ENCODE data around the gene PCBP3. TPM values are rescaled to one million over a fixed set of nuclear protein-coding genes. Genes with fewer than 3 reads are reported as not detected.

PCBP3 gene
- total RNA-seq, 1 donor from 2014 or later, result 4.6 TPM

DNA sequence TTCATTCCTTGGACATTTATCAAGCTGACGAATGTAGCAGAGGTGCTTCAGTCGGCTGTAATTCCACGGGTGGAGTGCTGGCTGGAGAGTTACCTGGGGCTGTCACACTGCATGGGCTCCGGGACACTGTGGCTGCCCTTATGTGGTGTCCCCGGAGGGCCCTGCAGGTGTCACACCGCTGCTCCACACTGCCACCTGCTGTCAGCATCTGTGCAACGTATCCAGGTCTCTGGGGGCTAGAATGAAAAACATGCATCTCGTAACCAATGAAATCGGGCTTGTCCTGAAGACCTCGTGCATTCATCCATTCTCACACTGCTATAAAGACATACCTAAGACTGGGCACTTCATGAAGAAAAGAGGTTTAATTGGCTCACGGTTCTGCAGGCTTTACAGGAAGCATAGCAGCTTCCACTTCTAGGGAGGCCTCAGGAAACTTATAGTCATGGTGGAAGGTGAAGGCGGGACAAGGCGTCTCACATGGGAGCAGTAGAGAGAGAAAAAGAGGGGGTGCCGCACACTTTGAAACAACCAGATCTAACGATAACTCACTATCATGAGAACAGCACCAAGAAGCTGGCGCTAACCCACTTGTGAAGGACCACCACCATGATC, 46.7 kb upstream of the PCBP3 start:
- TF ChIP-seq, protein P1, sequence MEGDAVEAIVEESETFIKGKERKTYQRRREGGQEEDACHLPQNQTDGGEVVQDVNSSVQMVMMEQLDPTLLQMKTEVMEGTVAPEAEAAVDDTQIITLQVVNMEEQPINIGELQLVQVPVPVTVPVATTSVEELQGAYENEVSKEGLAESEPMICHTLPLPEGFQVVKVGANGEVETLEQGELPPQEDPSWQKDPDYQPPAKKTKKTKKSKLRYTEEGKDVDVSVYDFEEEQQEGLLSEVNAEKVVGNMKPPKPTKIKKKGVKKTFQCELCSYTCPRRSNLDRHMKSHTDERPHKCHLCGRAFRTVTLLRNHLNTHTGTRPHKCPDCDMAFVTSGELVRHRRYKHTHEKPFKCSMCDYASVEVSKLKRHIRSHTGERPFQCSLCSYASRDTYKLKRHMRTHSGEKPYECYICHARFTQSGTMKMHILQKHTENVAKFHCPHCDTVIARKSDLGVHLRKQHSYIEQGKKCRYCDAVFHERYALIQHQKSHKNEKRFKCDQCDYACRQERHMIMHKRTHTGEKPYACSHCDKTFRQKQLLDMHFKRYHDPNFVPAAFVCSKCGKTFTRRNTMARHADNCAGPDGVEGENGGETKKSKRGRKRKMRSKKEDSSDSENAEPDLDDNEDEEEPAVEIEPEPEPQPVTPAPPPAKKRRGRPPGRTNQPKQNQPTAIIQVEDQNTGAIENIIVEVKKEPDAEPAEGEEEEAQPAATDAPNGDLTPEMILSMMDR (IDR thresholded peaks at IDR 0.05), result peak; percentile 85
- TF ChIP-seq EZH2phosphoT487 (IDR thresholded peaks at IDR 0.05) (no peak), EZH2 (IDR thresholded peaks at IDR 0.05) (no peak)
- H3K27me3 ChIP-seq, result peaks cover 2% of the 10 kb centered on the region
- H3K4me1 ChIP-seq, result no peaks in the 10 kb centered on the region
- Mint-ChIP-seq H3K36me3 (no peaks in the 10 kb centered on the region), H3K27me3 (ENCODE audit: insufficient read depth, low read depth) (peaks cover 11% of the 10 kb centered on the region), H3K9me3 (no peaks in the 10 kb centered on the region), H3K4me1 (no peaks in the 10 kb centered on the region), H3K4me3 (no peak overlapping the region), H3K27ac (no peak overlapping the region)
- H3K9me3 ChIP-seq (ENCODE audit: low read depth), result no peaks in the 10 kb centered on the region
- no peaks in the 10 kb centered on the region for H3K36me3 ChIP-seq
- peak; percentile 83 for DNase-seq (ENCODE audit: low spot score)
- H3K9ac ChIP-seq, result no peak overlapping the region
- no peak overlapping the region for H3K27ac ChIP-seq
- peaks cover 8% of the 10 kb centered on the region for H3F3A ChIP-seq (ENCODE audit: low read depth)
- no peaks in the 10 kb centered on the region for H3K79me2 ChIP-seq (ENCODE audit: low read depth)
- no peaks in the 10 kb centered on the region for H4K20me1 ChIP-seq (ENCODE audit: low read depth)
- no peak overlapping the region for H3K4me2 ChIP-seq
- H3K4me3 ChIP-seq, result no peak overlapping the region
- peak overlapping the region; percentile 40 for H2AFZ ChIP-seq (replicated peaks)

DNA sequence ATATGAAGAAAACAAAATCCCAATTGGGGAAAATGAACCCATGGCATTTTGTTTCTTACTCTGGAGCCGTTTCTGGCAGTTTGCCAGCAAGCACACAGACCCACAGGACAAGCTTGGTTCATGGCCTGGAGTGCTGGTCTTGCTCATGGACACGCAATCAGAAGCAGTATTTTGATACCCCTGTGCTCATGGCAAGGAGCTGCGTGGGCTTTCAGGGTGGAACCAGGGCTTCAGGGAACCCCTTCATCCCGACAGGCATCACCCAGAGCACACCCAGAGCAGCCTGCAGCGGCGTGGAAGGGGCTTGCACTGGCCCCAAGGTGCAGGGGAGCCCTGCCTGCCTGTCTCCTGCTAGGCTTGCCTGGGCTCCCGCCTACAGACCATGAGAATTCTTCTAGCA, 45.4 kb upstream of the PCBP3 start:
- H3K4me3 ChIP-seq, result no peak overlapping the region
- H3K36me3 Mint-ChIP-seq, result no peaks in the 10 kb centered on the region
- H3K4me3 Mint-ChIP-seq, result no peak overlapping the region
- no peak for DNase-seq (ENCODE audit: low spot score)
- H3K27me3 Mint-ChIP-seq (ENCODE audit: insufficient read depth, low read depth), result peaks cover 14% of the 10 kb centered on the region
- H4K20me1 ChIP-seq (ENCODE audit: low read depth), result no peaks in the 10 kb centered on the region
- no peaks in the 10 kb centered on the region for H3K9me3 ChIP-seq (ENCODE audit: low read depth)
- H3K4me2 ChIP-seq, result no peak overlapping the region
- peaks cover 4% of the 10 kb centered on the region for H3K9me3 Mint-ChIP-seq
- H3K36me3 ChIP-seq, result no peaks in the 10 kb centered on the region
- no peak overlapping the region for H3K27ac Mint-ChIP-seq
- H3K4me1 Mint-ChIP-seq, result no peaks in the 10 kb centered on the region
- no peak overlapping the region for H2AFZ ChIP-seq (replicated peaks)
- H3K9ac ChIP-seq, result no peak overlapping the region
- H3K79me2 ChIP-seq (ENCODE audit: low read depth), result no peaks in the 10 kb centered on the region
- H3K27ac ChIP-seq, result no peak overlapping the region
- H3K27me3 ChIP-seq, result no peaks in the 10 kb centered on the region
- no peaks in the 10 kb centered on the region for H3K4me1 ChIP-seq
- no peaks in the 10 kb centered on the region for H3F3A ChIP-seq (ENCODE audit: low read depth)
- no peak for TF ChIP-seq EZH2 (IDR thresholded peaks at IDR 0.05)
- TF ChIP-seq, protein P1 (IDR thresholded peaks at IDR 0.05), result no peak
- TF ChIP-seq EZH2phosphoT487 (IDR thresholded peaks at IDR 0.05), result no peak

DNA sequence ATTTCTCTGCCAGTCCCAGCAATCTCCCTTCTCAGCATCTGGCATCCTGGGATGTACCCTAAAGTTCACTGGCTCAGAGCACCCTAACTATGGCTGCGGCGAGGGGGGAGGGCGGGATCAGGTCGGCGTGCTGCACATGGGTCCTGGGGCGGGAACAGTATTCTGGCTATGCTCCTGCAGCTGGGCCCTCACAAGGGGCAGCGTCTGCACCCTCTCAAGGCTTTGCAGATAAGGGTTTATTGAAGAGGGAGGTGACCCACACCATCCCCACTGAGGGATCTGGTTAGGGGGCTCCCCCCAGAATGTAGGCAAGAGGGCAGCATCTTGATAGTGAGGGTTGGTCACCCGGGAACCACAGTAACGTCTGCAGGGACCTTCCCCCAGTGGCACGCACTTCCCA, 44.9 kb upstream of the PCBP3 start:
- peaks cover 6% of the 10 kb centered on the region for H3K9me3 Mint-ChIP-seq
- no peaks in the 10 kb centered on the region for H4K20me1 ChIP-seq (ENCODE audit: low read depth)
- no peak overlapping the region for H2AFZ ChIP-seq (replicated peaks)
- H3K4me2 ChIP-seq, result no peak overlapping the region
- no peak for DNase-seq (ENCODE audit: low spot score)
- no peaks in the 10 kb centered on the region for H3K4me1 ChIP-seq
- no peak overlapping the region for H3K27ac Mint-ChIP-seq
- no peaks in the 10 kb centered on the region for H3K4me1 Mint-ChIP-seq
- no peaks in the 10 kb centered on the region for H3F3A ChIP-seq (ENCODE audit: low read depth)
- no peaks in the 10 kb centered on the region for H3K36me3 Mint-ChIP-seq
- no peak for TF ChIP-seq EZH2 (IDR thresholded peaks at IDR 0.05)
- TF ChIP-seq EZH2phosphoT487 (IDR thresholded peaks at IDR 0.05), result no peak
- TF ChIP-seq, protein P1 (IDR thresholded peaks at IDR 0.05), result no peak
- peaks cover 3% of the 10 kb centered on the region for H3K9me3 ChIP-seq (ENCODE audit: low read depth)
- no peak overlapping the region for H3K27ac ChIP-seq
- H3K4me3 Mint-ChIP-seq, result no peak overlapping the region
- H3K79me2 ChIP-seq (ENCODE audit: low read depth), result no peaks in the 10 kb centered on the region
- H3K4me3 ChIP-seq, result no peak overlapping the region
- no peak overlapping the region for H3K9ac ChIP-seq
- H3K36me3 ChIP-seq, result no peaks in the 10 kb centered on the region
- no peaks in the 10 kb centered on the region for H3K27me3 ChIP-seq
- peaks cover 14% of the 10 kb centered on the region for H3K27me3 Mint-ChIP-seq (ENCODE audit: insufficient read depth, low read depth)
